Hepatocyte (in vitro differentiated cells): Measurements from ENCODE around the gene PTN. TPM values are rescaled to one million over a fixed set of nuclear protein-coding genes. Genes with fewer than 3 reads are reported as not detected.

Source experiments
- DNase-seq: peaks from one replicate; pipeline ENCODE4 v3.0.0-alpha.2; 2016; ENCODE audit warnings: low spot score
- H2AFZ ChIP-seq: fragments of 200-600 bp; sonication (generic); 2 replicates; pipeline ENCODE4 v1.6.0; 2016; ENCODE audit warnings: antibody characterized with exemption, mild to moderate bottlenecking
- H3K27ac ChIP-seq: fragments of 200-600 bp; sonication (generic); 2 replicates; pipeline ENCODE4 v1.5.1; 2016; ENCODE audit warnings: mild to moderate bottlenecking
- H3K27me3 ChIP-seq: fragments of 200-600 bp; sonication (generic); 2 replicates; pipeline ENCODE4 v1.6.1; 2016
- H3K36me3 ChIP-seq: fragments of 200-600 bp; sonication (generic); replicated peaks from 2 replicates; pipeline ENCODE4 v1.5.1; 2016; ENCODE audit warnings: low read depth; ENCODE audit not compliant: insufficient read depth
- H3K4me1 ChIP-seq: fragments of 200-600 bp; sonication (generic); 2 replicates; pipeline ENCODE4 v1.5.1; 2016; ENCODE audit warnings: mild to moderate bottlenecking, moderate library complexity; ENCODE audit not compliant: insufficient read depth
- H3K4me2 ChIP-seq: fragments of 200-600 bp; sonication (generic); 2 replicates; pipeline ENCODE4 v1.6.0; 2016
- H3K4me3 ChIP-seq: fragments of 200-600 bp; sonication (generic); 2 replicates; pipeline ENCODE4 v1.5.1; 2016; ENCODE audit warnings: mild to moderate bottlenecking
- H3K79me2 ChIP-seq: fragments of 200-600 bp; sonication (generic); 2 replicates; pipeline ENCODE4 v1.6.0; 2017; ENCODE audit warnings: mild to moderate bottlenecking
- H3K9me2 ChIP-seq: fragments of 200-600 bp; sonication (generic); replicated peaks from 2 replicates; pipeline ENCODE4 v1.6.0; 2017; ENCODE audit warnings: mild to moderate bottlenecking; ENCODE audit not compliant: insufficient read depth
- H3K9me3 ChIP-seq: fragments of 200-600 bp; sonication (generic); 2 replicates; pipeline ENCODE4 v1.5.1; 2016; ENCODE audit warnings: low read depth, mild to moderate bottlenecking
- H4K20me1 ChIP-seq: fragments of 200-600 bp; sonication (generic); 2 replicates; pipeline ENCODE4 v1.6.0; 2016; ENCODE audit warnings: mild to moderate bottlenecking; ENCODE audit not compliant: insufficient read depth, poor library complexity, severe bottlenecking
- CTCF ChIP-seq: fragments of 200-600 bp; sonication (generic); IDR thresholded peaks from 2 replicates; pipeline ENCODE4 v1.5.1; 2016; ENCODE audit warnings: antibody characterized with exemption, mild to moderate bottlenecking; ENCODE audit not compliant: poor library complexity
- EZH2 ChIP-seq: fragments of 200-600 bp; sonication (generic); IDR thresholded peaks from 2 replicates; pipeline ENCODE4 v1.6.1; 2016; ENCODE audit warnings: antibody characterized with exemption, mild to moderate bottlenecking, borderline replicate concordance
- EZH2phosphoT487 ChIP-seq: fragments of 200-600 bp; sonication (generic); IDR thresholded peaks from one replicate; pipeline ENCODE4 v1.6.1; 2018; ENCODE audit warnings: antibody characterized with exemption, mild to moderate bottlenecking, low read depth, moderate library complexity; ENCODE audit not compliant: unreplicated experiment, severe bottlenecking
- WGBS: methylation state at CpG from one replicate; pipeline ENCODE4 v1.1.6; 2016; ENCODE audit warnings: low lambda C conversion rate; ENCODE audit errors: missing lambda C conversion rate; 5-methylcytosine and 5-hydroxymethylcytosine counted together
- polyA plus RNA-seq: library from polyadenylated mRNA; unstranded; fragments of >200 nt; fragmentation: Nextera tagmentation; extraction: Ambion mirVana; gene quantifications from 2 replicates; pipeline ENCODE4 v1.2.1, GENCODE V29; 2016
- total RNA-seq: library from RNA; depleted of rRNA; stranded (reverse); fragments of >200 nt; gene quantifications from 2 replicates; pipeline ENCODE4 v1.2.3, GENCODE V29; 2014

The PTN gene
- total and polyA plus RNA-seq, 2 experiments from 2014 or later, result 50.8 to 66.9 TPM

GRCh38 chr7:137386966-137387365 is 43.4 kb upstream of the PTN start:
- Histone ChIP-seq H3K4me2 (no peak overlapping the region), H3K79me2 (no peaks in the 10 kb centered on the region), H3K36me3 (no peaks in the 10 kb centered on the region), H3K9me2 (no peaks in the 10 kb centered on the region), H3K9me3 (no peaks in the 10 kb centered on the region), H4K20me1 (no peaks in the 10 kb centered on the region), H3K4me3 (no peak overlapping the region), H3K27ac (no peak overlapping the region), H2AFZ (no peak overlapping the region), H3K27me3 (no peaks in the 10 kb centered on the region), H3K4me1 (no peaks in the 10 kb centered on the region)
- WGBS, result 29% methylated on average over 1 of the region's 1 CpG
- TF ChIP-seq EZH2, result no peak
- DNase-seq, result no peak

DNA sequence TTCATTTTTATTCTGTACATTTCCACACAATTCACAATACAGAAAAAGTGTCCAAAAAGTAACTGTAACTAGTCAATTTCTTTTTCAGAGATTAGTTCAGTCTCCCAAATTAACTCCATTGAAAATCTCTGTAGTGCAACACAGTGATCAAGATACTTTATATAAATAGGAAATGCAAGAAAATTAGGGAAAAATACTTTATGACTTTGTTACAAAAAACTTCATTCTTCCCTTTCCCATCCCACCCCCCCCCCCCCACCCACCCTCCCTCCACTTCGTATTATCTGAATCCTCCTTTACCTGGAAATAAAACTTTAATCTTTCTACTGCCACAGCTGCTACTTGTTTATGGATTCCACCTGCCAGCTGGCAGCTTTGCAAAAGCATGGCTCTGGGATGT is 37.5 kb upstream of the PTN start:
- no peaks in the 10 kb centered on the region for H3K4me1 ChIP-seq
- H3K4me2 ChIP-seq, result no peak overlapping the region
- WGBS, result 67% methylated on average over 1 of the region's 1 CpG
- no peak overlapping the region for H3K4me3 ChIP-seq
- H3K27me3 ChIP-seq, result no peaks in the 10 kb centered on the region
- no peaks in the 10 kb centered on the region for H4K20me1 ChIP-seq
- H3K9me2 ChIP-seq, result no peaks in the 10 kb centered on the region
- H3K36me3 ChIP-seq, result no peaks in the 10 kb centered on the region
- DNase-seq, result no peak
- no peaks in the 10 kb centered on the region for H3K79me2 ChIP-seq
- TF ChIP-seq CTCF (no peak), EZH2phosphoT487 (no peak), EZH2 (no peak)
- no peak overlapping the region for H2AFZ ChIP-seq
- no peaks in the 10 kb centered on the region for H3K9me3 ChIP-seq
- no peak overlapping the region for H3K27ac ChIP-seq

DNA sequence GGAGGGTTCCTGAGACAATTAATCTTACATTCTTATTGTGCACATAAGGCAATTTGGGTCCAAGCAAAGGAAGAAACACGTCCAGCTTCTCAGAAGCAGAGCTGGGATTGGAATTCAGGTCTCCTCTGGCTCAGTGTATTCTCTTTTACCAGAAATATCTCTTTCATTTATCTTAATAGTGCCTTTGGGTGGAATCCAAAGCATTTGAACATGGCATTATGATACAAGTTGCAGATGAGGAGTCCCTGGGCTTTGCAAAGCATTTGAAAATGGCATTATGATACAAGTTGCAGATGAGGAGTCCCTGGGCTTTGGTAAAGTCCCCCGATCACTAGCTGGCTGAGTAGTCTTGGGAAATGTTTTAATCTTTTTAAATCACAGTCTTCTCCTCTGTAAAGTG is 30.0 kb upstream of the PTN start:
- Histone ChIP-seq H4K20me1 (no peaks in the 10 kb centered on the region), H3K36me3 (no peaks in the 10 kb centered on the region), H3K9me2 (no peaks in the 10 kb centered on the region), H3K4me1 (no peaks in the 10 kb centered on the region), H3K79me2 (no peaks in the 10 kb centered on the region), H3K4me2 (no peak overlapping the region), H2AFZ (no peak overlapping the region), H3K4me3 (no peak overlapping the region), H3K9me3 (no peaks in the 10 kb centered on the region), H3K27ac (no peak overlapping the region), H3K27me3 (no peaks in the 10 kb centered on the region)
- 81% methylated on average over 2 of the region's 2 CpGs for WGBS
- DNase-seq, result no peak
- TF ChIP-seq EZH2phosphoT487 (no peak), EZH2 (no peak), CTCF (no peak)

DNA sequence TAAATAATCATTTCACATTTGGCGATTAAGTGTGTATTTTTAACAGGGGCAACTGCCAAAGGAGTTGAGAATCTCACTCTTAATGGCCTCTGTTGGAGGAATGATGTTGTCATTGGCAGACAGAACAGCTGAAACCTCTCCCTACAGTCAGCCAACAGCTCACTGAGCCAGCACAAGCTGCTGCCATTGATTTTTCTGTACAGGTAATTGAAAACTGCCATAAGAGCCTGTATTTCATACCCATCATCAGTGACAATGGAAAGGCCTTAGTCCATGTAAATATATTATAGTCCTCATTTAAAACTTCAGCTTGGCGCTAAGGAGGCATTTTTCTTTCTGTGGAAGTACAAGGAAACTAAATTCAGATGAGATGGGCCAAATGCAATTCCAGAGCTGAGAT is 28.1 kb upstream of the PTN start:
- H3K4me2 ChIP-seq, result no peak overlapping the region
- no peaks in the 10 kb centered on the region for H3K27me3 ChIP-seq
- H3K9me3 ChIP-seq, result no peaks in the 10 kb centered on the region
- no peak overlapping the region for H3K4me3 ChIP-seq
- DNase-seq, result no peak
- WGBS, result 93% methylated on average over 2 of the region's 2 CpGs
- no peaks in the 10 kb centered on the region for H3K36me3 ChIP-seq
- no peaks in the 10 kb centered on the region for H3K9me2 ChIP-seq
- H3K4me1 ChIP-seq, result no peaks in the 10 kb centered on the region
- H2AFZ ChIP-seq, result no peak overlapping the region
- no peak overlapping the region for H3K27ac ChIP-seq
- no peaks in the 10 kb centered on the region for H4K20me1 ChIP-seq
- TF ChIP-seq CTCF (no peak), EZH2 (no peak), EZH2phosphoT487 (no peak)
- no peaks in the 10 kb centered on the region for H3K79me2 ChIP-seq
